Activated gamma-delta T cell (primary cell): Measurements from ENCODE around the gene SLC7A9.
"Not testable (repeated sequence)": the region's sequence is repeated elsewhere in the genome, so short reads cannot be mapped to it uniquely, and the experiment has no call there.

Experiments used
- DNase-seq: peaks from one replicate; lab custom pipeline; 2025; lab: John Stamatoyannopoulos, UW

SLC7A9 gene

GRCh38 chr19:32885255-32885654 is 15.7 kb upstream of the SLC7A9 start:
- DNase-seq: not testable (repeated sequence)

- no peak for DNase-seq
These were observed 12.2 kb upstream of the SLC7A9 start for GRCh38 chr19:32881766-32882165.

GRCh38 chr19:32880622-32881021 is 11.1 kb upstream of the SLC7A9 start:
- no peak for DNase-seq

GRCh38 chr19:32879741-32880140 is 10.2 kb upstream of the SLC7A9 start:
- no peak for DNase-seq

- no peak for DNase-seq
These were observed 9.4 kb upstream of the SLC7A9 start for GRCh38 chr19:32878988-32879387.

- no peak for DNase-seq
These were observed 8.6 kb upstream of the SLC7A9 start for GRCh38 chr19:32877977-32878745.

GRCh38 chr19:32877323-32877912 is 7.9 kb upstream of the SLC7A9 start:
- no peak for DNase-seq

- DNase-seq: no peak
These were observed 7.3 kb upstream of the SLC7A9 start for GRCh38 chr19:32876919-32877285.

- no peak for DNase-seq
These were observed 6.8 kb upstream of the SLC7A9 start for GRCh38 chr19:32876236-32876918.

GRCh38 chr19:32875428-32875827 is 5.9 kb upstream of the SLC7A9 start:
- no peak for DNase-seq

- DNase-seq: no peak
These were observed 5.0 kb upstream of the SLC7A9 start for GRCh38 chr19:32874605-32875004.

GRCh38 chr19:32873247-32873959 is 3.8 kb upstream of the SLC7A9 start:
- DNase-seq: no peak

- no peak for DNase-seq
These were observed 2.8 kb upstream of the SLC7A9 start for GRCh38 chr19:32872391-32872790.

GRCh38 chr19:32870981-32871451 is 1.4 kb upstream of the SLC7A9 start:
- no peak for DNase-seq

GRCh38 chr19:32869966-32870573 is 503 bp upstream of the SLC7A9 start:
- DNase-seq: no peak

- DNase-seq: no peak
These were observed 1.2 kb downstream of the SLC7A9 start for GRCh38 chr19:32868206-32868950.

GRCh38 chr19:32867436-32867835 is 2.1 kb downstream of the SLC7A9 start:
- DNase-seq: not testable (repeated sequence)

GRCh38 chr19:32866564-32867265 is 2.9 kb downstream of the SLC7A9 start:
- DNase-seq: no peak

GRCh38 chr19:32866061-32866460 is 3.5 kb downstream of the SLC7A9 start:
- DNase-seq: no peak

GRCh38 chr19:32865326-32865725 is 4.2 kb downstream of the SLC7A9 start:
- DNase-seq: no peak
